PC-3 (cell line): ENCODE results near the gene OR10A2.

ENCODE experiments used
- CTCF ChIP-seq: fragments of 300-600 bp; sonication (generic); conservative IDR thresholded peaks from 2 replicates; pipeline ENCODE4 v1.5.1; 2017; ENCODE audit warnings: antibody characterized with exemption, low read depth, mild to moderate bottlenecking, low read length
- EZH2 ChIP-seq: fragments of 300-600 bp; sonication (generic); IDR thresholded peaks from one replicate; pipeline ENCODE4 v1.6.1; 2017; ENCODE audit warnings: antibody characterized with exemption, mild to moderate bottlenecking, low read length; ENCODE audit not compliant: unreplicated experiment

GRCh38 chr11:6875761-6876160 is 12.9 kb downstream of the OR10A2 start:
- TF ChIP-seq CTCF (no peak), EZH2 (no peak)
